ENCODE data around the gene GPR35. TPM values are rescaled to one million over a fixed set of nuclear protein-coding genes. Genes with fewer than 3 reads are reported as not detected.

Gene GPR35
- total RNA-seq, 1 experiment from 2014 or later = 2.7 TPM

- intact Hi-C loops (cut with micrococcal nuclease; ENCODE audit: unreplicated experiment) = no loop called here
- Histone ChIP-seq H3K27me3 (replicated peaks; ENCODE audit: insufficient read depth, low read depth, low read length, poor library complexity) (no peaks in the 10 kb centered on the region), H3K36me3 (ENCODE audit: insufficient read depth, low read length, poor library complexity, severe bottlenecking) (no peaks in the 10 kb centered on the region), H3K27ac (ENCODE audit: low read depth, low read length, poor library complexity, severe bottlenecking) (no peak overlapping the region), H3K9me3 (ENCODE audit: low read depth, low read length, poor library complexity, severe bottlenecking) (no peaks in the 10 kb centered on the region), H3K4me3 (ENCODE audit: low read depth, low read length, poor library complexity, severe bottlenecking) (no peak overlapping the region), H3K4me1 (ENCODE audit: insufficient read depth, low read length, poor library complexity, severe bottlenecking) (peaks cover 5% of the 10 kb centered on the region)
- no peak for TF ChIP-seq EZH2 (IDR thresholded peaks at IDR 0.05; ENCODE audit: borderline replicate concordance, low read depth, low read length, poor library complexity, severe bottlenecking)
- no peak for TF ChIP-seq CTCF (conservative IDR thresholded peaks at IDR 0.05; ENCODE audit: low read depth, low read length)
- no TSS peak for BruUV-seq (replicated peaks)
- POLR2A ChIA-PET (ENCODE audit: low non-redundant PET) = no interaction called here
- CTCF ChIA-PET = no interaction called here
- DNase-seq (ENCODE audit: low spot score) = no peak
Measured at GRCh38 chr2:240620859-240621258, 4.4 kb upstream of the GPR35 start.

DNA sequence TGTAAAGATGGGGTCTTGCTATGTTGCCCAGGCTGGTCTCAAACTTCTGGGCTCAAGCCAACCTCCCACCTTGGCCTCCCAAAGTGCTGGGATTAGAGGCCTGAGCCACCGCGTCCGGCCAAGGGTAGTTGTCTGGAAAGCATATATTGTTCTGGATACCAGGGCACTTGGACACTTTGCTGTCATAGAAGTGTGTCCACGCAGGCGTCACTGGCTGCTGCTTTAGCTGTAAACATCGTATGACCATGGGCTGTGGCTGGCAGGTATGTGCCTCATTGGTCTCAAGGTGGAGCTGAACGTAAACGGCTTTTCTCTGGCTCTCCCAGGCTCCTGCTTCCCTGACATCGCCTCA lies 3.2 kb upstream of the GPR35 start:
- Histone ChIP-seq H3K9me3 (ENCODE audit: low read depth, low read length, poor library complexity, severe bottlenecking) (no peaks in the 10 kb centered on the region), H3K27ac (ENCODE audit: low read depth, low read length, poor library complexity, severe bottlenecking) (no peak overlapping the region), H3K4me1 (ENCODE audit: insufficient read depth, low read length, poor library complexity, severe bottlenecking) (no peaks in the 10 kb centered on the region), H3K36me3 (ENCODE audit: insufficient read depth, low read length, poor library complexity, severe bottlenecking) (no peaks in the 10 kb centered on the region), H3K4me3 (ENCODE audit: low read depth, low read length, poor library complexity, severe bottlenecking) (no peak overlapping the region), H3K27me3 (replicated peaks; ENCODE audit: insufficient read depth, low read depth, low read length, poor library complexity) (no peaks in the 10 kb centered on the region)
- ChIA-PET POLR2A (ENCODE audit: low non-redundant PET) (no interaction called here), CTCF (no interaction called here)
- DNase-seq (ENCODE audit: low spot score) = no peak
- intact Hi-C loops (cut with micrococcal nuclease; ENCODE audit: unreplicated experiment) = no loop called here
- no TSS peak for BruUV-seq (replicated peaks)
- TF ChIP-seq EZH2 (IDR thresholded peaks at IDR 0.05; ENCODE audit: borderline replicate concordance, low read depth, low read length, poor library complexity, severe bottlenecking) = no peak
- TF ChIP-seq CTCF (conservative IDR thresholded peaks at IDR 0.05; ENCODE audit: low read depth, low read length) = no peak

DNA sequence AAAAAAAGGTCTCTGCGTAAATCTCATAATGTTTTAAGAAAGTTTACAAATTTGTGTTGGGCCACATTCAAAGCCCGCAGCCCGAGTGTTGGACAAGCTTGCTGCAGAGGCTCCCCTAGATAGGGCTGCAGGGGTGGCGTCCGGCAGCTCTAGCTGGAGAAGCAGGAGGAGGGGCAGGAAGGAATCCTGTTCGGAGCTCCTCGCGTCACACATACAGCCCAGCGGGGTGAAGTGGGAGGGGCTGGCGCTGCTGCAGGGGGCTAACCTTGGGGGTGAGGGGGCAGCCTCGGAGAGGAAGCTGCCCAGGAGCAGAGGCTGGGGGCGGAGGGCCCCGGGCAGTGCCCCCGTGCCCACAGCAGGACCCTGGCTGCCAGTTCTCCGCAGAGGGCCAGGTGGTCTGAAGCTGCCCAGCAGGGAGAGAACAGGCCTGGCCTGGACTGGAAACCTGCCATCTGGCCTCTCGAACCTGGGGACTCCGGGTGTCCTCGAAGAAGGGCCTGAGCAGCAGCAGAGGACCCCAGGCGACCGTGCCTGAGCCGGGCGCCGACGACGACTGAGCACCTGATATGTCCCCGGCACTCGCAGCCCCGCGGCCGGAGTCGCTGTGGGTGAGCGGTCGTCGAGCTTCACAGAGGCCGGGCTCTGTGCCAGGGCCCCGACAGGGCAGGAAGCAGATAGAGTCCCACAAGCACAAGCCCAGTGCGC lies 2.6 kb upstream of the GPR35 start:
- ChIA-PET POLR2A (ENCODE audit: low non-redundant PET) (no interaction called here), CTCF (no interaction called here)
- H3K4me1 ChIP-seq (ENCODE audit: insufficient read depth, low read length, poor library complexity, severe bottlenecking) = no peaks in the 10 kb centered on the region
- no peaks in the 10 kb centered on the region for H3K36me3 ChIP-seq (ENCODE audit: insufficient read depth, low read length, poor library complexity, severe bottlenecking)
- intact Hi-C loops (cut with micrococcal nuclease; ENCODE audit: unreplicated experiment) = no loop called here
- DNase-seq (ENCODE audit: low spot score) = peak; percentile 73
- no peaks in the 10 kb centered on the region for H3K27me3 ChIP-seq (replicated peaks; ENCODE audit: insufficient read depth, low read depth, low read length, poor library complexity)
- TF ChIP-seq CTCF (conservative IDR thresholded peaks at IDR 0.05; ENCODE audit: low read depth, low read length) (peak; percentile 30; the same call in 1 of the 2 replicates), EZH2 (IDR thresholded peaks at IDR 0.05; ENCODE audit: borderline replicate concordance, low read depth, low read length, poor library complexity, severe bottlenecking) (no peak)
- no TSS peak for BruUV-seq (replicated peaks)
- H3K4me3 ChIP-seq (ENCODE audit: low read depth, low read length, poor library complexity, severe bottlenecking) = no peak overlapping the region
- H3K9me3 ChIP-seq (ENCODE audit: low read depth, low read length, poor library complexity, severe bottlenecking) = no peaks in the 10 kb centered on the region
- no peak overlapping the region for H3K27ac ChIP-seq (ENCODE audit: low read depth, low read length, poor library complexity, severe bottlenecking)
